ENCODE results near the gene ESRRG.

- TF ChIP-seq POLR2A (IDR thresholded peaks at IDR 0.05) (no peak), CTCF (IDR thresholded peaks at IDR 0.05) (no peak)
These were observed 266.5 kb downstream of the ESRRG start for GRCh38 chr1:216456682-216457081.
